Esophagus squamous epithelium (tissue), 5 donors: ENCODE results near the gene ZNF44. TPM values are rescaled to one million over a fixed set of nuclear protein-coding genes. Genes with fewer than 3 reads are reported as not detected.

Source experiments
- DNase-seq: peaks from one replicate; lab custom pipeline; 2025; lab: John Stamatoyannopoulos, UW
- H3K27ac ChIP-seq, 4 donors: fragments of 200-600 bp; sonication (generic); one replicate each; pipeline ENCODE4 v1.5.1; 2016 to 2019; ENCODE audit warnings: mild to moderate bottlenecking in 1 of 4
- H3K27me3 ChIP-seq, 4 donors: fragments of 200-600 bp; sonication (generic); 1 replicate in 3 of 4; 2 replicates in 1 of 4; pipeline versions ENCODE4 v1.5.1 to v1.6.0; 2017 to 2021; ENCODE audit warnings: antibody characterized with exemption in 1 of 4
- H3K36me3 ChIP-seq, 3 donors: fragments of 200-600 bp; sonication (generic); one replicate each; pipeline ENCODE4 v1.5.1; 2016 to 2019
- H3K4me1 ChIP-seq, 3 donors: fragments of 200-600 bp; sonication (generic); one replicate each; pipeline ENCODE4 v1.5.1; 2017 to 2019
- H3K4me3 ChIP-seq, 4 donors: fragments of 200-600 bp; sonication (generic); 1 replicate in 3 of 4; 2 replicates in 1 of 4; pipeline ENCODE4 v1.5.1; 2016 to 2019; ENCODE audit warnings: mild to moderate bottlenecking in 2 of 4, moderate library complexity in 1 of 4
- H3K9me3 ChIP-seq, 3 donors: fragments of 200-600 bp; sonication (generic); one replicate each; pipeline ENCODE4 v1.5.1; 2016 to 2019
- CTCF ChIP-seq, 6 experiments: fragments of 450-650 bp in 4 of 6; fragments of 200-600 bp in 2 of 6; sonication (generic) in 2 of 6; IDR thresholded peaks; one replicate each; pipeline ENCODE4 v1.5.1; 2016 to 2019; ENCODE audit warnings: antibody characterized with exemption in 6 of 6, mild to moderate bottlenecking in 4 of 6, moderate library complexity in 4 of 6
- POLR2A ChIP-seq, 4 donors: fragments of 450-650 bp; IDR thresholded peaks; one replicate each; pipeline ENCODE4 v1.6.1; 2017; ENCODE audit warnings: antibody characterized with exemption in 4 of 4, mild to moderate bottlenecking in 4 of 4, moderate library complexity in 3 of 4
- WGBS, 2 donors: methylation state at CpG; one replicate each; pipeline ENCODE4 v1.1.5; 2018; 5-methylcytosine and 5-hydroxymethylcytosine counted together
- intact Hi-C: fragments of 100-400 bp; cut with DNase I; formaldehyde crosslinking; loops from one replicate; pipeline ENCODE4 v1.15.0; 2022
- total RNA-seq, 4 donors: library from RNA; depleted of rRNA; stranded (reverse); fragments of >200 nt; gene quantifications; one replicate each; pipeline ENCODE4 v1.1.0, GENCODE V29; 2016
- donor health status: DM: yes; HTN: yes; CAD: no.

ZNF44 gene
- total RNA-seq, 4 donors from 2014 or later = 5.9 to 11.6 (median 6.7) TPM

- intact Hi-C loops = no loop called here
- Histone ChIP-seq H3K36me3 (no peaks in the 10 kb centered on the region), H3K4me1 (peaks cover 15 to 55% (median 28%) of the 10 kb centered on the region in 3 donors), H3K27me3 (no peaks in the 10 kb centered on the region), H3K9me3 (no peaks in the 10 kb centered on the region), H3K27ac (peak overlapping the region; percentile 93 to 99 (median 97)), H3K4me3 (peak overlapping the region; percentile 70 to 97 (median 93))
- TF ChIP-seq POLR2A (IDR thresholded peaks at IDR 0.05) (peak in 1 of 4 donors; percentile 34), CTCF (IDR thresholded peaks at IDR 0.05) (no peak)
- WGBS, 2 donors = 0 to 1% methylated on average over 11 to 17 of the region's 18 CpGs
- peak; percentile 7 for DNase-seq
These were observed 870 bp downstream of the ZNF44 start for GRCh38 chr19:12293777-12294248.

DNA sequence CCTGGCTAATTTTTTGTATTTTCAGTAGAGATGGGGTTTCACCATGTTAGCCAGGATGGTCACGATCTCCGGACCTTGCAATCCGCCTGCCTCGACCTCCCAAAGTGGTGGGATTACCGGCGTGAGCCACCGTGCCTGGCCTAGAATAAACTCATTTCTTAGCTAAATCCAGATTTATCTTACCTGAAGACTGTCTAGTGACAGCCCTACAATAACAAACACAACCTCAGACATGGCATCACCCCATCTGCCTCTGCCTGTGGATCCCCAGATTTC lies 5.0 kb downstream of the ZNF44 start:
- H3K4me1 ChIP-seq = peaks cover 15 to 59% (median 29%) of the 10 kb centered on the region in 3 donors
- DNase-seq = no peak
- peaks cover 0 to 15% (median 0%) of the 10 kb centered on the region in 3 donors for H3K9me3 ChIP-seq
- intact Hi-C loops = no loop called here
- peak overlapping the region; percentile 80 to 91 (median 87) for H3K27ac ChIP-seq
- WGBS, 2 donors = 95 to 97% methylated on average over 7 of the region's 7 CpGs
- TF ChIP-seq CTCF (IDR thresholded peaks at IDR 0.05) = no peak
- TF ChIP-seq POLR2A (IDR thresholded peaks at IDR 0.05) = no peak
- peaks cover 0 to 35% (median 0%) of the 10 kb centered on the region in 3 donors for H3K36me3 ChIP-seq
- H3K4me3 ChIP-seq = no peak overlapping the region
- no peaks in the 10 kb centered on the region for H3K27me3 ChIP-seq

DNA sequence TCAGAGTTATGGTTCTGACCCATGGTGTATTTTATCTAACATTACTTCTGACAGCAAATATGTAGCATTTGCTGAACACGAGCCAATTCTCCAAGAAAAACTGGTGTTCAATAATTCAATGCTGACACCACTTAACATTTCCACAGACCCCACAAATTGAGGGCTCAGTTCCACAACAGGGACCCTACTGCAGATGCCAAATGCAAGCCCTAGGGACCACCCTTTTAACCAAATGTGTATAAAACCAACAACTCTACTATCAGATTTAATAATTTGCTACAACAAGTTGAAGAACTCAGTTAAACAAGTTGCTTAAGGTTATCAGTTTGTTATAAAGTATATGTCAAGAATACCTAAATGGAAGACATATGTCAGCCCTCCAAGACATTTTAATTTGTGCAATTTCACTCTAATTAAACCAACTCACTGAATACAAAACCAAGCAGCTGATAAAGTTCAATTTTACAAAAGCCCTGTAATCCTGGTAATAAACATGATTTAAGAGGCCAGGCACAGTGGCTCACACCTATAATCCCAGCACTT lies 6.7 kb downstream of the ZNF44 start:
- no peak for TF ChIP-seq POLR2A (IDR thresholded peaks at IDR 0.05)
- no peak for DNase-seq
- 77 to 86% methylated on average over 1 of the region's 1 CpG for WGBS, 2 donors
- no peak overlapping the region for H3K4me3 ChIP-seq
- intact Hi-C loops = no loop called here
- no peaks in the 10 kb centered on the region for H3K27me3 ChIP-seq
- H3K27ac ChIP-seq = peak overlapping the region in 3 of 4 donors; percentile 87 to 91 (median 87)
- peaks cover 0 to 32% (median 0%) of the 10 kb centered on the region in 3 donors for H3K9me3 ChIP-seq
- H3K36me3 ChIP-seq = peaks cover 0 to 51% (median 0%) of the 10 kb centered on the region in 3 donors
- H3K4me1 ChIP-seq = peaks cover 8 to 51% (median 26%) of the 10 kb centered on the region in 3 donors

DNA sequence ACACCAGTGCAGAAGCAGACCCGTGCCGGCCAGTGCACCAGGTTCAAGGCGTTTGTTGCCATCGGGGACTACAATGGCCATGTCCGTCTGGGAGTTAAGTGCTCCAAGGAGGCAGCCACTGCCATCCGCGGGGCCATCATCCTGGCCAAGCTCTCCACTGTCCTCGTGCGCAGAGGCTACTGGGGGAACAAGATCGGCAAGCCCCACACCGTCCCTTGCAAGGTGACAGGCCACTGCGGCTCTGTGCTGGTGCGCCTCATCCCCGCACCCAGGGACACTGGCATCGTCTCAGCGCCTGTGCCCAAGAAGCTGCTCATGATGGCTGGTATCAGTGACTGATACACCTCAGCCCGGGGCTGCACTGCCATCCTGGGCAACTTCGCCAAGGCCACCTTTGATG lies 10.1 kb downstream of the ZNF44 start:
- H3K27me3 ChIP-seq = no peaks in the 10 kb centered on the region
- H3K4me3 ChIP-seq = no peak overlapping the region
- TF ChIP-seq POLR2A (IDR thresholded peaks at IDR 0.05) (no peak), CTCF (IDR thresholded peaks at IDR 0.05) (no peak)
- DNase-seq = no peak
- H3K4me1 ChIP-seq = peaks cover 0 to 20% (median 13%) of the 10 kb centered on the region in 3 donors
- WGBS, 2 donors = 100% methylated on average over 2 to 7 of the region's 18 CpGs
- intact Hi-C loops = no loop called here
- H3K36me3 ChIP-seq = peaks cover 0 to 64% (median 0%) of the 10 kb centered on the region in 3 donors
- no peak overlapping the region for H3K27ac ChIP-seq
- H3K9me3 ChIP-seq = peaks cover 0 to 38% (median 8%) of the 10 kb centered on the region in 3 donors

DNA sequence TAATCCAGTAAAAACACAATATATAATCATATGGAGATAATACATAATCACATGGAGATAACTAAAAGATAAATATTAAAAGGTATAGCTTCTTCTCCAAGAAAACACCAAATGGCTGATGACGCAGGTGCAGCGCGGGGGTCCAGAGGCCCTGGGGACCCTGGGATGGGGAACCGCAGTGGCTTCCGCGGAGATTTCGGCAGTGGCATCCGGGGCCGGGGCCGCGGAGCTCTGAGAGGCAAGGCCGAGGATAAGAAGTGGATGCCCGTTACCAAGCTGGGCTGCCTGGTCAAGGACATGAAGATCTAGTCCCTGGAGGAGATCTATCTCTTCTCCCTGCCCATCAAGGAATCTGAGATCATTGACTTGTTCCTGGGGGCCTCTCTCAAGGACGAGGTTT lies 10.5 kb downstream of the ZNF44 start:
- Histone ChIP-seq H3K27me3 (no peaks in the 10 kb centered on the region), H3K36me3 (peaks cover 0 to 69% (median 0%) of the 10 kb centered on the region in 3 donors), H3K4me1 (peaks cover 0 to 16% (median 9%) of the 10 kb centered on the region in 3 donors), H3K27ac (no peak overlapping the region), H3K9me3 (peaks cover 0 to 39% (median 12%) of the 10 kb centered on the region in 3 donors), H3K4me3 (no peak overlapping the region)
- intact Hi-C loops = no loop called here
- no peak for DNase-seq
- TF ChIP-seq POLR2A (IDR thresholded peaks at IDR 0.05) = no peak
- no peak for TF ChIP-seq CTCF (IDR thresholded peaks at IDR 0.05)
- WGBS, 2 donors = 95 to 96% methylated on average over 13 of the region's 14 CpGs
